Fibroblast of lung (primary cell): ENCODE results near the gene TASP1. TPM values are rescaled to one million over a fixed set of nuclear protein-coding genes. Genes with fewer than 3 reads are reported as not detected.
"Not testable (repeated sequence)": the region's sequence is repeated elsewhere in the genome, so short reads cannot be mapped to it uniquely, and the experiment has no call there.

Source experiments
- DNase-seq, 2 donors: peaks; one replicate each; pipeline versions ENCODE4 v3.0.0 to v3.0.0-alpha.2; 2010; ENCODE audit warnings: low read depth in 2 of 2
- H2AFZ ChIP-seq: 2 replicates; pipeline ENCODE4 v1.5.1; 2012; ENCODE audit warnings: low read length, control low read depth, inconsistent platforms
- H3K27ac ChIP-seq: 2 replicates; pipeline ENCODE4 v1.5.1; 2011; ENCODE audit warnings: low read length, control low read depth; ENCODE audit not compliant: insufficient read depth
- H3K27me3 ChIP-seq: 2 replicates; pipeline ENCODE4 v1.5.1; 2011; ENCODE audit warnings: mild to moderate bottlenecking, low read length; ENCODE audit not compliant: control insufficient read depth, insufficient read depth
- H3K36me3 ChIP-seq: 2 replicates; pipeline ENCODE4 v1.5.1; 2011; ENCODE audit warnings: low read length; ENCODE audit not compliant: control insufficient read depth, insufficient read depth
- H3K4me1 ChIP-seq: 2 replicates; pipeline ENCODE4 v1.5.1; 2011; ENCODE audit warnings: low read length; ENCODE audit not compliant: control insufficient read depth, insufficient read depth; ENCODE audit errors: extremely low read depth
- H3K4me2 ChIP-seq: 2 replicates; pipeline ENCODE4 v1.5.1; 2011; ENCODE audit warnings: low read length, control low read depth; ENCODE audit not compliant: insufficient read depth; ENCODE audit errors: extremely low read depth
- H3K4me3 ChIP-seq, 4 experiments: fragments of 200-600 bp in 1 of 4; sonication (generic) in 1 of 4; replicated peaks in 1 of 4; 2 replicates each; pipeline ENCODE4 v1.5.1; 2011 to 2016; ENCODE audit warnings: low read length in 4 of 4, low read depth in 3 of 4, mild to moderate bottlenecking in 3 of 4, control low read depth in 2 of 4, inconsistent platforms in 1 of 4, mixed read lengths in 1 of 4; ENCODE audit not compliant: insufficient read depth in 1 of 4; ENCODE audit errors: control extremely low read depth in 1 of 4
- H3K79me2 ChIP-seq: 2 replicates; pipeline ENCODE4 v1.5.1; 2012; ENCODE audit warnings: mild to moderate bottlenecking, low read length, inconsistent platforms; ENCODE audit not compliant: control insufficient read depth, insufficient read depth
- H3K9ac ChIP-seq: 2 replicates; pipeline ENCODE4 v1.5.1; 2011; ENCODE audit warnings: mild to moderate bottlenecking, low read length, control low read depth; ENCODE audit not compliant: insufficient read depth
- H3K9me3 ChIP-seq: 2 replicates; pipeline ENCODE4 v1.5.1; 2012; ENCODE audit warnings: low read depth, low read length; ENCODE audit not compliant: control insufficient read depth, insufficient read depth
- H4K20me1 ChIP-seq: 2 replicates; pipeline ENCODE4 v1.5.1; 2011; ENCODE audit warnings: low read length; ENCODE audit not compliant: control insufficient read depth, insufficient read depth; ENCODE audit errors: extremely low read depth
- CTCF ChIP-seq, 2 donors: IDR thresholded peaks in 1 of 2; conservative IDR thresholded peaks in 1 of 2; 1 replicate in 1 of 2; 2 replicates in 1 of 2; pipeline ENCODE4 v1.5.1; 2011 to 2012; ENCODE audit warnings: low read length in 2 of 2, control low read depth in 1 of 2, inconsistent platforms in 1 of 2, low read depth in 1 of 2, mild to moderate bottlenecking in 1 of 2
- EZH2 ChIP-seq: IDR thresholded peaks from 2 replicates; pipeline ENCODE4 v1.5.1; 2012; ENCODE audit warnings: low read length, control low read depth, mild to moderate bottlenecking; ENCODE audit errors: missing control alignments
- polyA plus RNA-seq, 2 donors: library from polyadenylated mRNA; depleted of rRNA in 1 of 2; stranded (reverse) in 1 of 2; unstranded in 1 of 2; fragments of >200 nt; gene quantifications; 2 replicates each; pipeline ENCODE4 v1.2.1, GENCODE V29; 2011 to 2012; ENCODE audit warnings: missing spikeins in 1 of 2
- total RNA-seq: library from RNA; depleted of rRNA; stranded (reverse); fragments of >200 nt; gene quantifications from 2 replicates; pipeline ENCODE4 v1.2.1, GENCODE V29; 2014

TASP1 gene
- total and polyA plus RNA-seq, 2 donors (not counting 1 experiment from before 2014, with no cell fraction given) = 6.3 to 13.6 TPM

GRCh38 chr20:13373400-13373799 lies 265.3 kb downstream of the TASP1 start:
- no peak overlapping the region for H3K27ac ChIP-seq
- H3K79me2 ChIP-seq = no peaks in the 10 kb centered on the region
- no peak overlapping the region for H3K9ac ChIP-seq
- H3K36me3 ChIP-seq = no peaks in the 10 kb centered on the region
- H3K9me3 ChIP-seq = no peaks in the 10 kb centered on the region
- H3K4me1 ChIP-seq = no peaks in the 10 kb centered on the region
- no peaks in the 10 kb centered on the region for H4K20me1 ChIP-seq
- H2AFZ ChIP-seq = no peak overlapping the region
- DNase-seq = no peak
- TF ChIP-seq CTCF (conservative IDR thresholded peaks at IDR 0.05 in 1 of 2, IDR thresholded peaks at IDR 0.05 in 1 of 2; ENCODE audit: low read depth in 1 of 2, low read length in 2 of 2) (no peak), EZH2 (no peak)
- no peak overlapping the region for H3K4me2 ChIP-seq
- no peaks in the 10 kb centered on the region for H3K27me3 ChIP-seq
- no peak overlapping the region for H3K4me3 ChIP-seq

- H3K4me3 ChIP-seq = no peak overlapping the region
- H4K20me1 ChIP-seq = no peaks in the 10 kb centered on the region
- DNase-seq = no peak
- no peaks in the 10 kb centered on the region for H3K36me3 ChIP-seq
- no peak for TF ChIP-seq EZH2
- TF ChIP-seq CTCF (conservative IDR thresholded peaks at IDR 0.05 in 1 of 2, IDR thresholded peaks at IDR 0.05 in 1 of 2; ENCODE audit: low read depth in 1 of 2, low read length in 2 of 2) = no peak
- no peak overlapping the region for H3K9ac ChIP-seq
- no peaks in the 10 kb centered on the region for H3K9me3 ChIP-seq
- H3K79me2 ChIP-seq = no peaks in the 10 kb centered on the region
- no peak overlapping the region for H2AFZ ChIP-seq
- no peak overlapping the region for H3K4me2 ChIP-seq
- no peaks in the 10 kb centered on the region for H3K4me1 ChIP-seq
- no peaks in the 10 kb centered on the region for H3K27me3 ChIP-seq
- H3K27ac ChIP-seq = no peak overlapping the region
Observed at GRCh38 chr20:13364278-13365170, 274.2 kb downstream of the TASP1 start.

GRCh38 chr20:13363473-13363872 lies 275.3 kb downstream of the TASP1 start:
- H3K79me2 ChIP-seq = no peaks in the 10 kb centered on the region
- TF ChIP-seq CTCF (conservative IDR thresholded peaks at IDR 0.05 in 1 of 2, IDR thresholded peaks at IDR 0.05 in 1 of 2; ENCODE audit: low read depth in 1 of 2, low read length in 2 of 2) (no peak), EZH2 (no peak)
- no peak overlapping the region for H3K27ac ChIP-seq
- H3K9me3 ChIP-seq = no peaks in the 10 kb centered on the region
- no peak for DNase-seq
- no peaks in the 10 kb centered on the region for H4K20me1 ChIP-seq
- no peaks in the 10 kb centered on the region for H3K27me3 ChIP-seq
- H3K36me3 ChIP-seq = no peaks in the 10 kb centered on the region
- no peak overlapping the region for H3K4me2 ChIP-seq
- no peak overlapping the region for H2AFZ ChIP-seq
- no peak overlapping the region for H3K9ac ChIP-seq
- H3K4me3 ChIP-seq = no peak overlapping the region
- H3K4me1 ChIP-seq = no peaks in the 10 kb centered on the region

- H3K4me1 ChIP-seq, DNase-seq, H3K27ac ChIP-seq, H3K9ac ChIP-seq, H3K36me3 ChIP-seq, H2AFZ ChIP-seq, H3K4me3 ChIP-seq, H3K79me2 ChIP-seq, H3K4me2 ChIP-seq, H4K20me1 ChIP-seq, H3K27me3 ChIP-seq, H3K9me3 ChIP-seq: not testable (repeated sequence)
Observed at GRCh38 chr20:13362165-13362564, 276.6 kb downstream of the TASP1 start.
